ENCODE measurements around the gene KLHDC7B. TPM values are rescaled to one million over a fixed set of nuclear protein-coding genes. Genes with fewer than 3 reads are reported as not detected.

The KLHDC7B gene
- total and polyA plus RNA-seq, 2 donors (not counting 3 experiments of a cell fraction or from before 2014, with no cell fraction given), result not detected

- Histone ChIP-seq H3K9me3 (replicated peaks; ENCODE audit: control insufficient read depth, insufficient read depth, low read length) (no peaks in the 10 kb centered on the region), H3K9me1 (replicated peaks; ENCODE audit: control insufficient read depth, extremely low read depth, insufficient read depth, low read length) (no peaks in the 10 kb centered on the region), H3K27me3 (ENCODE audit: control insufficient read depth in 2 of 2, insufficient read depth in 2 of 2, low read length in 2 of 2) (peaks cover 0 to 2% of the 10 kb centered on the region in 2 experiments), H4K20me1 (replicated peaks; ENCODE audit: control insufficient read depth, extremely low read depth, insufficient read depth, low read length) (no peaks in the 10 kb centered on the region), H2AFZ (ENCODE audit: low read depth, low read length) (peak overlapping the region; percentile 78), H3K4me1 (ENCODE audit: control insufficient read depth, extremely low read depth, insufficient read depth, low read length) (peaks cover 13% of the 10 kb centered on the region), H3K4me2 (ENCODE audit: insufficient read depth, low read length) (peak overlapping the region; percentile 93), H3K9ac (replicated peaks; ENCODE audit: extremely low read depth, insufficient read depth, low read length) (peak overlapping the region; percentile 54), H3K4me3 (replicated peaks in 1 of 3; ENCODE audit: insufficient read depth in 1 of 3, low read depth in 1 of 3, low read length in 3 of 3) (peak overlapping the region; percentile 53 to 62 (median 54)), H3K27ac (ENCODE audit: insufficient read depth, low read depth, low read length) (no peak overlapping the region), H3K79me2 (ENCODE audit: control insufficient read depth, insufficient read depth, low read length) (peaks cover 8% of the 10 kb centered on the region), H3K36me3 (ENCODE audit: control insufficient read depth in 2 of 2, extremely low read depth in 1 of 2, insufficient read depth in 2 of 2, low read length in 2 of 2) (peaks cover 0 to 7% of the 10 kb centered on the region in 2 experiments)
- FAIRE-seq (no peak), DNase-seq (ENCODE audit: low read depth, low spot score) (no peak)
- POLR2A ChIA-PET, result interaction anchor here (1.6 kb wide), 1 partner anchor 57 kb away, joined by 4 read pairs; the partner anchor contains the start of gene SCO2
- CTCF ChIA-PET, result interaction anchor here (1.6 to 3.5 kb wide), 2 partner anchors 37 to 58 kb away, joined by 4 to 17 read pairs; partner anchors contain the start of gene SCO2
- BruUV-seq (replicated peaks), result TSS peak; percentile 49
- no peak for TF ChIP-seq FOS (IDR thresholded peaks at IDR 0.05; ENCODE audit: borderline replicate concordance, insufficient read depth, low read length)
- TF ChIP-seq MAX (IDR thresholded peaks at IDR 0.05; ENCODE audit: insufficient read depth, insufficient read length), result no peak
- intact Hi-C loops (cut with micrococcal nuclease) (loop anchor here (2.0 kb wide), 3 partner anchors 59 to 109 kb away; partner anchors contain the start of genes NCAPH2 and SCO2), dilution Hi-C loops (cut with MboI; ENCODE audit: extremely low pct_ligation_motif_present, low sequenced_read_pairs) (no loop called here)
Observed at GRCh38 chr22:50583294-50583861, 37.7 kb downstream of the KLHDC7B start.

GRCh38 chr22:50584106-50585096, 38.7 kb downstream of the KLHDC7B start:
- Histone ChIP-seq H3K27me3 (ENCODE audit: control insufficient read depth in 2 of 2, insufficient read depth in 2 of 2, low read length in 2 of 2) (peaks cover 0 to 2% of the 10 kb centered on the region in 2 experiments), H3K27ac (ENCODE audit: insufficient read depth, low read depth, low read length) (no peak overlapping the region), H3K36me3 (ENCODE audit: control insufficient read depth in 2 of 2, extremely low read depth in 1 of 2, insufficient read depth in 2 of 2, low read length in 2 of 2) (peaks cover 0 to 3% of the 10 kb centered on the region in 2 experiments), H3K9ac (replicated peaks; ENCODE audit: extremely low read depth, insufficient read depth, low read length) (no peak overlapping the region), H3K4me2 (ENCODE audit: insufficient read depth, low read length) (no peak overlapping the region), H3K79me2 (ENCODE audit: control insufficient read depth, insufficient read depth, low read length) (peaks cover 8% of the 10 kb centered on the region), H3K4me3 (replicated peaks in 1 of 3; ENCODE audit: insufficient read depth in 1 of 3, low read depth in 1 of 3, low read length in 3 of 3) (no peak overlapping the region), H3K9me3 (replicated peaks; ENCODE audit: control insufficient read depth, insufficient read depth, low read length) (no peaks in the 10 kb centered on the region), H3K9me1 (replicated peaks; ENCODE audit: control insufficient read depth, extremely low read depth, insufficient read depth, low read length) (no peaks in the 10 kb centered on the region), H4K20me1 (replicated peaks; ENCODE audit: control insufficient read depth, extremely low read depth, insufficient read depth, low read length) (no peaks in the 10 kb centered on the region), H3K4me1 (ENCODE audit: control insufficient read depth, extremely low read depth, insufficient read depth, low read length) (peaks cover 13% of the 10 kb centered on the region), H2AFZ (ENCODE audit: low read depth, low read length) (no peak overlapping the region)
- FAIRE-seq (no peak), DNase-seq (ENCODE audit: low read depth, low spot score) (no peak)
- TF ChIP-seq EZH2 (IDR thresholded peaks at IDR 0.05; ENCODE audit: borderline replicate concordance, low read depth, low read length, severe bottlenecking) (no peak), MYC (IDR thresholded peaks at IDR 0.05; ENCODE audit: low read depth, low read length) (no peak), JUN (IDR thresholded peaks at IDR 0.05; ENCODE audit: borderline replicate concordance, insufficient read depth, insufficient read length, low read depth) (no peak), CTCF (IDR thresholded peaks at IDR 0.05; ENCODE audit: extremely low read depth in 1 of 2, insufficient read depth in 1 of 2, low read depth in 1 of 2, low read length in 2 of 2) (no peak)
- CTCF ChIA-PET, result no interaction called here
- POLR2A ChIA-PET, result no interaction called here
- intact Hi-C loops (cut with micrococcal nuclease), result no loop called here
- dilution Hi-C loops (cut with MboI; ENCODE audit: extremely low pct_ligation_motif_present, low sequenced_read_pairs), result no loop called here
- no TSS peak for BruUV-seq (replicated peaks)

Data from endothelial cell of umbilical vein (primary cell).